Chondrocyte (in vitro differentiated cells): ENCODE measurements around the gene TRPM2. TPM values are rescaled to one million over a fixed set of nuclear protein-coding genes. Genes with fewer than 3 reads are reported as not detected.

Source experiments
- DNase-seq: peaks from one replicate; pipeline ENCODE4 v3.0.0; 2021; ENCODE audit warnings: mixed read lengths, low spot score
- H3K27ac Mint-ChIP-seq: one replicate; pipeline ENCODE4 v1.8.0; 2021; ENCODE audit warnings: mild to moderate bottlenecking, moderate library complexity, mixed read lengths; ENCODE audit not compliant: unreplicated experiment
- H3K27me3 Mint-ChIP-seq: 2 replicates; pipeline ENCODE4 v1.8.0; 2021; ENCODE audit warnings: low read depth, mixed read lengths
- H3K36me3 Mint-ChIP-seq: 2 replicates; pipeline ENCODE4 v1.8.0; 2021; ENCODE audit warnings: low read depth, mixed read lengths
- H3K4me1 Mint-ChIP-seq: 2 replicates; pipeline ENCODE4 v1.8.0; 2021; ENCODE audit warnings: low read depth, mild to moderate bottlenecking, mixed read lengths
- H3K4me3 Mint-ChIP-seq: one replicate; pipeline ENCODE4 v1.8.0; 2021; ENCODE audit warnings: mild to moderate bottlenecking, moderate library complexity, mixed read lengths; ENCODE audit not compliant: unreplicated experiment
- H3K9me3 Mint-ChIP-seq: 2 replicates; pipeline ENCODE4 v1.8.0; 2021; ENCODE audit warnings: low read depth, mixed read lengths
- total RNA-seq: library from RNA; stranded (reverse); gene quantifications from 3 replicates; pipeline ENCODE4 v1.2.1, GENCODE V29; 2021
- TF ChIP-seq, protein P1 (sequence below): fragments of 200-600 bp; sonication (generic); IDR thresholded peaks from 2 replicates; pipeline ENCODE4 v1.5.0; 2021; ENCODE audit warnings: antibody characterized with exemption, mild to moderate bottlenecking, moderate library complexity

Gene TRPM2
- total RNA-seq, 1 donor from 2014 or later = 0.32 TPM

DNA sequence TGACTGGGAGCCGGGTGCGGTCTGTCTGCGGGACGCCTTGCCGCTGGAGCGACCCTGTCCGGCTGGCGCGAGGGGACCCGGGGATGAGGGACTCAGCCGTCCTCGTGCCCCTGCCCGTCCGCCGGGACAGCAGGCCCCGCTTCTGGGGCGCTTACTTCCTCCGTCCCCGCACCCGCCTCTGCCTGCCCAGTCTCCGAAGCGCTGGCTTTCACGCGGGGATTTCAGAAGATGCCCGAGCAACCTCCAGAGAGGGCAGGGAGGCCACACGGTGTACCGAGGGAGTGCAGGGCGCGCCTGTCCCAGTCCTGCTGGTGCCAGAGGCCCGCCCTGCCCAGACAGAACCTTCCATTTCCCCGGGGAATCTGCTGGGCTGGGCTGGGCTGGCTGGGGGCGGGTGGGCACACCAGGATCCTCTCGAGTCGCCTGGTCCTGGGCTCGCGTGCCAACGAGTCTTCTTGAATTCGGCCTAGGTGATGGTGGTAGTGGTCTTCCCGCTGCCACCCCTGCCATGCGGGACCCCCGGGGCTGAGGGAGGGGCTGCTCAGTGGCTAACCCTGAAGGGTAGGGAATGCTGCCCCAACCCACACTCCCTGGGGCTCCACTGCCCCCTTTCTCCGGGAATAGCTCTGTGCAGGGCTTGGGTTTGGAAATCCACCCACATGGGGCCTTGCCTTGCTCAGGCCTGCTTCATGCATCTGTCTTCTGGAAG is 2.5 kb upstream of the TRPM2 start:
- Mint-ChIP-seq H3K4me1 (no peaks in the 10 kb centered on the region), H3K4me3 (no peak overlapping the region), H3K9me3 (no peaks in the 10 kb centered on the region), H3K27me3 (peaks cover 25% of the 10 kb centered on the region), H3K36me3 (no peaks in the 10 kb centered on the region), H3K27ac (no peak overlapping the region)
- TF ChIP-seq, protein P1, sequence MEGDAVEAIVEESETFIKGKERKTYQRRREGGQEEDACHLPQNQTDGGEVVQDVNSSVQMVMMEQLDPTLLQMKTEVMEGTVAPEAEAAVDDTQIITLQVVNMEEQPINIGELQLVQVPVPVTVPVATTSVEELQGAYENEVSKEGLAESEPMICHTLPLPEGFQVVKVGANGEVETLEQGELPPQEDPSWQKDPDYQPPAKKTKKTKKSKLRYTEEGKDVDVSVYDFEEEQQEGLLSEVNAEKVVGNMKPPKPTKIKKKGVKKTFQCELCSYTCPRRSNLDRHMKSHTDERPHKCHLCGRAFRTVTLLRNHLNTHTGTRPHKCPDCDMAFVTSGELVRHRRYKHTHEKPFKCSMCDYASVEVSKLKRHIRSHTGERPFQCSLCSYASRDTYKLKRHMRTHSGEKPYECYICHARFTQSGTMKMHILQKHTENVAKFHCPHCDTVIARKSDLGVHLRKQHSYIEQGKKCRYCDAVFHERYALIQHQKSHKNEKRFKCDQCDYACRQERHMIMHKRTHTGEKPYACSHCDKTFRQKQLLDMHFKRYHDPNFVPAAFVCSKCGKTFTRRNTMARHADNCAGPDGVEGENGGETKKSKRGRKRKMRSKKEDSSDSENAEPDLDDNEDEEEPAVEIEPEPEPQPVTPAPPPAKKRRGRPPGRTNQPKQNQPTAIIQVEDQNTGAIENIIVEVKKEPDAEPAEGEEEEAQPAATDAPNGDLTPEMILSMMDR = no peak
- DNase-seq = peak; percentile 93

DNA sequence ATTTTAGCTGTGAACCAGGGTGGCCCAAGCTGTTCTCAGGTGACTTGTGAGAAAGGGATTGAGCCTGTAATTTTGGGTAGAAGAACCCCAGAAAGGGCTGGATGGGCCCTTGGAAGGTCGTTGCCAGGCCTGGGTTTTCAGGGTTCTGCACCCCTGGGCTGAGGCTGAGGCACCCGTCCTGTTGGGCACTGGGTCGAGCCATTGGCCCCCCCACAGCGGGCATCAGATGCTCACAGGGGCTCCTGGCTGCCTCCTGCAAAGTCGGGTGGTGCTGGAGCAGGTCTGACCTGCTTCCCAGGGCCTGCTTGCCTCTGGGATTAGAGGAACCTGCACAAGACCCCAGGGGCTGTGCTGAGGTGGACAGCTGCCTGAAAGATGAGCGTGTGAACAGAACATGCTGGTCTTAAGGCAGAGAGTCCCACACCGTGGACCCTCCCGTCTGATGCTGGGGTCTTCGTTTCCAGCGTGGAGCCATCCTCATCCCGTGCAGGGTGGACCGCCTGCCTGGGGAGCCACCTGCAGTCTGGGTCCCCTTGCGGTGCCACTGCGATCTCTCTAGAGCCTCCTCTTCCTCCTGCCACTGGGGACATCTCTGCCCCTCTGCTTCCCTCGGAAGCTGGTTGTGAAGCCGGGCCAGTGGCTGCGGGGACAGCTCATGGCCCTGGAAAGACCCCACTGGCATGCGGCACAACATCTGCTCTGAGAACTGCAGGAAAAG is 1.7 kb upstream of the TRPM2 start:
- peak; percentile 91 for DNase-seq
- no peaks in the 10 kb centered on the region for H3K9me3 Mint-ChIP-seq

DNA sequence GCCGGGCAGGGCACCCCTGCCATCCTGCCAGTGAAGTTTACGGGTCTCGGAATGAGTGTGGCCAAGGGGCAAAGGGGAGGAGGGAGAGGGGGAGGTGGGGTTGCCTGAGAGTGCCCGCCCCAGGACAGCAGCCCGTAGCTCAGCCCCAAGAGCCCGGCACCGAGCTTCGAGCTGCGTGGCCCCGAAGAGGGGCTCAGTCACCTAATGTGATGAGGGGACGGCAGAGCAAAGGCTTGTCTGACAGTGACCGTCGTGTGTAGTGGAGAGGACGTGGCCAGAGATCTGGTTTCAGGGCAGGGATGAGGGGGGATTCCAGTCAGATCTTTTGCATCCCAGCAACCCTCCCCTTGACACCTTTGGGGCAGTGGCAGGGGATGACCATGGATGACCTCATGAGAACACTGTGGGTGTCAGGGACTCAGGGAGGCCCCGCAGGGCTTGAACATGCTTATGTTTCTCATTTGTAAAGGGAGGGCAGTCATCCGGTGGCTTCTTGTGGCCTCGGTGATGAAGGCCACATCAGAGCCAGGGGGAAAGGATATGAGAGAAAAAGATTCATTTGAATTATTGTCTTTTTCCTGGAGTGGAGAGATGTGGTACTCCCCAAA is 1.1 kb upstream of the TRPM2 start:
- no peak for DNase-seq
- H3K36me3 Mint-ChIP-seq = no peaks in the 10 kb centered on the region
- H3K9me3 Mint-ChIP-seq = no peaks in the 10 kb centered on the region
- no peak overlapping the region for H3K27ac Mint-ChIP-seq
- no peak overlapping the region for H3K4me3 Mint-ChIP-seq
- H3K4me1 Mint-ChIP-seq = no peaks in the 10 kb centered on the region
- peaks cover 20% of the 10 kb centered on the region for H3K27me3 Mint-ChIP-seq
- TF ChIP-seq, protein P1 = no peak

More for the DNA sequence above, 1.7 kb upstream of the TRPM2 start:
- Mint-ChIP-seq H3K4me3 (no peak overlapping the region), H3K36me3 (no peaks in the 10 kb centered on the region), H3K27ac (no peak overlapping the region), H3K27me3 (peaks cover 20% of the 10 kb centered on the region), H3K4me1 (no peaks in the 10 kb centered on the region)
- TF ChIP-seq, protein P1 = no peak

DNA sequence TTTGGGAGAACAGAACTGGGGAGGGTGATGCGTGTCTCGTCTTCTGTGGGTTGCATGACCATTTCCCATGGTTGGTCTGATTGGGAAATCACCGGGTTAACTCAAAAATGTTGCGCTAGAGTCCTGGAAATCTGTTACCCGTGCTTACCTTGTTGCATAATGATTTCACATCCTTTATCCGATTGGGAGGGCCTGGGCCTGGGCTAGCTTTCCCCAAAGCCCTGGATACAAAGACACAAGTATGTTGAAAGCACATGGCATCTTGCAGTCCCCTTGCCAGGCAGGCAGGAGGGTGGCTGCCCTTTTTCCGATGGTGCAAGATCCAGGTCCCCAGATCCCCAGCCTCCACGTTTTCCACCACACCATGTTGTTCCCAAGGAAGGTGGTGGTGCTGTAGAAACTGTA is 582 bp downstream of the TRPM2 start:
- TF ChIP-seq, protein P1 = no peak
- DNase-seq = no peak
- Mint-ChIP-seq H3K36me3 (no peaks in the 10 kb centered on the region), H3K27me3 (peaks cover 22% of the 10 kb centered on the region), H3K27ac (no peak overlapping the region), H3K9me3 (no peaks in the 10 kb centered on the region), H3K4me3 (no peak overlapping the region), H3K4me1 (no peaks in the 10 kb centered on the region)
